Fibroblast of mammary gland (primary cell): ENCODE measurements around the gene TAOK2.

ENCODE experiments used
- DNase-seq: peaks from one replicate; pipeline ENCODE4 v3.0.0-alpha.2; 2010; ENCODE audit warnings: low read depth
- H3K4me3 ChIP-seq: 2 replicates; pipeline ENCODE4 v1.5.1; 2011; ENCODE audit warnings: low read depth, mild to moderate bottlenecking, low read length, moderate library complexity; ENCODE audit not compliant: control insufficient read depth
- TF ChIP-seq, protein P1 (sequence below): conservative IDR thresholded peaks from 2 replicates; pipeline ENCODE4 v1.5.1; 2011; ENCODE audit warnings: low read depth, low read length, inconsistent platforms; ENCODE audit not compliant: control insufficient read depth, insufficient read depth

The TAOK2 gene

DNA sequence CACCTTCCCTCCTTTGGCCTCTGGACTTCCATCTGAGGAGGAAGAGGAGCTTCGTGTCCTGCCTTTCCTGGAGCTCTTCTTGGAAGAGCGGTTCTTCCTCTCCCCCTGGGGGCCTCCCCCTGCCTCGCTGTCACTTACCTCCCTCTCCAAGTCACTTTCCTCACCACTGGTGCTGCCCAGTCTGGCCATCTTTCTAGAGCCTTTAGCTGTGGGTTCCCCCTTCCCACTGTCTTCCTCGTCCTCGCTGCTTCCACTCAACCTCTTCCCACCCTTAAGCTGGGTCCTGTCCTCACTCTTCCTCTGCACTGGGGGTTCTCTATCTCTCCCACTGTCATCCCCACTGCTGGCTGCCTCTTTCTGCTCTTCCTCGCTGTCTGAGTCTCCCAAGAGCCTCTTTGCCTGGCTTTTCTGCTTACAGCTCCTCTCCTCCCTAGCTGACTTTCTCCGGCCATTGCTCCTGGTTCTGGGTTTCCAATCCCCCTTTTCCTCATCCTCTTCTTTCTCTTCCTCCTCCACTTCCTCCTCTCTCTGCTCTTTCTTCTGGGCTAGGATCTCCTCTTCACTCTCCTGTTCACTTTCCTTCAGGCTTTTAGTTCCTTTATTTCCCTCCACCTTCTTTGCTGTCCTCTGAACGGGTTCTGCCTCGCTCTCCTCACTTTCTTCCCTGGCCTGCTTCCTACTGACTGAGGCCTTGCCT is 20.4 kb downstream of the TAOK2 start:
- DNase-seq: no peak
- H3K4me3 ChIP-seq: no peak overlapping the region
- TF ChIP-seq, protein P1, sequence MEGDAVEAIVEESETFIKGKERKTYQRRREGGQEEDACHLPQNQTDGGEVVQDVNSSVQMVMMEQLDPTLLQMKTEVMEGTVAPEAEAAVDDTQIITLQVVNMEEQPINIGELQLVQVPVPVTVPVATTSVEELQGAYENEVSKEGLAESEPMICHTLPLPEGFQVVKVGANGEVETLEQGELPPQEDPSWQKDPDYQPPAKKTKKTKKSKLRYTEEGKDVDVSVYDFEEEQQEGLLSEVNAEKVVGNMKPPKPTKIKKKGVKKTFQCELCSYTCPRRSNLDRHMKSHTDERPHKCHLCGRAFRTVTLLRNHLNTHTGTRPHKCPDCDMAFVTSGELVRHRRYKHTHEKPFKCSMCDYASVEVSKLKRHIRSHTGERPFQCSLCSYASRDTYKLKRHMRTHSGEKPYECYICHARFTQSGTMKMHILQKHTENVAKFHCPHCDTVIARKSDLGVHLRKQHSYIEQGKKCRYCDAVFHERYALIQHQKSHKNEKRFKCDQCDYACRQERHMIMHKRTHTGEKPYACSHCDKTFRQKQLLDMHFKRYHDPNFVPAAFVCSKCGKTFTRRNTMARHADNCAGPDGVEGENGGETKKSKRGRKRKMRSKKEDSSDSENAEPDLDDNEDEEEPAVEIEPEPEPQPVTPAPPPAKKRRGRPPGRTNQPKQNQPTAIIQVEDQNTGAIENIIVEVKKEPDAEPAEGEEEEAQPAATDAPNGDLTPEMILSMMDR: no peak

DNA sequence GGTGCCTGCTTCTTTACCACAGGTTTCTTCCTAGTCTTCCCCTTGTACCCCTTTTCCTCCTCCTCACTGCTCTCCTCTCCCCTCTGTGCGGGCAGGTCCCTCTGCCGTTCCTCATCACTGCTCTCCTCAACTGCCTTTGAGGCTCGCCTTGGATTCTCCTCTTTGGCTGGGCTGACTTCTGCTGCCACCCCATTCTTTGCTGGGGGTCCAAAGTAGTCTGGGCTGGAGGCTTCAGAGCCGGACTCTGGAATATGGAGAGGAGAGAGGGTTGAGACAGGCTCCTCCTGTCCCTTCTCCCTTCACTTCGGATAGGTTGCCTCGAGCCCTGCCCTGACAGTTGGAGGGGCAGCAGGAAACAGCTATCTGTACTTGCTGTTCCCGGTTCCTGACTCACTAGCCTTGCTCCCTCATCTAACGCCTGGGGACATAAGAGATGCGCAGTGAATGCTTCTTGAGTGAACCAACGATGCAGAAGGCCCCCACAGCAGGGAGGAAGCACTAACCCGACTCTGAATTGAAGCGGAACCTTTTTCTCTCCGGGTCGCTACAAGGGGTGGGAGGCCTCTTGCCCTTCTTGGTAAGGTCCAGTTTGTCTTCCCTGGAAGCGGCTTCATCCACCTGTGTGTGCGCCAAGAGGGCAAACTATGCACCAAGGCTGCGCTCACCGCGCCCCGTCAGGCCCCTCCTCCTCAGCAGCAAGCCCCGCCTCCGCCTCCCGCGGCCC is 21.1 kb downstream of the TAOK2 start:
- TF ChIP-seq, protein P1: no peak
- peak overlapping the region; percentile 92 for H3K4me3 ChIP-seq
- DNase-seq: peak; percentile 79

DNA sequence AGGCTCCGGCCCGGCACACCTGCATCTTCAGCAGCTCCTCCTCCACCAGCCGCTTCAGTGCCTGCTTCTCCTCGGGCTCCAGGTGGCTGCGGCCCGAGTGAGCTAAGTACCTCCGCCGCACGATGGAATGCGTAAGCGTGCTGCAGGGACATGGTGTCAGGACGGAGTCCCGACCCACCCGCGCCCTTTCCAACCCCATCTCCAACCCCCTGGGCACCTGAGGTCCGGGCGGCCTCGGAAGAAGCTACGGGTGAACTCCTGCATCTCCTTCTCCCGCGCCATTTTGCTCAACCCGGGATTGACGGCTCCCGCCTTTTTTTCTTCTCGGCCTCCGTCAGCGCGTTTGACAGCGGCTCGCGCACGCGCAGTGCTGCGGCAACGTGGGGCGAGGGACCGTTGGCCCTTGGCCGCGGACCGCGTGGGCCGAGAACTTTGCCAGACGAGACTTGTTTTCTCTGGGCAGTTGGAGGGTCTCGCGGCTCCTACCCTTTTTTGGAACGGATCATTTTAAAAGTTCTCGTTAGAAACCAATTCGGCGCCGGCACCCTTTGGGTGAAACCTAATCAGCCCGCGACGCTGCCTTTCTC is 21.7 kb downstream of the TAOK2 start, which contains the start of gene HIRIP3:
TSS of gene HIRIP3 (minus strand) at position 294 of the 587 bp plus-strand sequence. CDS start at position 282, 12 bp downstream.
- DNase-seq: peak; percentile 75
- TF ChIP-seq, protein P1: no peak
- peak within 1 kb of the TSS; percentile 92 for H3K4me3 ChIP-seq

- DNase-seq: peak; percentile 92
- peak within 1 kb of the TSS; percentile 92 for H3K4me3 ChIP-seq
- TF ChIP-seq, protein P1: no peak
These were observed 22.5 kb downstream of the TAOK2 start, which contains the start of gene INO80E for GRCh38 chr16:29995911-29996765. INO80E (plus strand) TSS chr16:29996241; CDS start chr16:29996311, 70 bp downstream.

GRCh38 chr16:29996766-29997250 is 23.1 kb downstream of the TAOK2 start:
- DNase-seq: no peak
- TF ChIP-seq, protein P1: no peak
- H3K4me3 ChIP-seq: peak overlapping the region; percentile 92

DNA sequence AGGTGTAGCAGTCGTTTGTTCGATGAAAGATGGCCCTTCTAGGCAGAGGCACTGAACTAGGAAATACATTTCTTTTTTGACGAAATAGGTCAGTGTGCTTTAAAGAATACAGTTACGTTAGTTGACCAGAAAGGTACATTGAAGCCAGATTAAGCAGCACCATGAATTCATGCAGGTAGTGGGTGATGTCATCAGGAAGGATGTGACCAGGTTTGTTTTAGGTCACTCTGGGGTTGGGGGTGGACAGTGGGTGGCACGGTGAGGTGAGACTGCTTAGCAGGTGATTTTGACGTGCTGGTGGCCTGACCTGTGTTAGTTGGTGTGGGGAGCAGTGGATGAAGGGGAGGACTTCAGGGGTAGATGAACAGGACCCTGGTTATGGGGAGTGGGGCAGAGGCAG is 25.9 kb downstream of the TAOK2 start:
- DNase-seq: no peak
- TF ChIP-seq, protein P1: no peak
- no peak overlapping the region for H3K4me3 ChIP-seq
